ENCODE data around the gene OR6K2. TPM values are rescaled to one million over a fixed set of nuclear protein-coding genes. Genes with fewer than 3 reads are reported as not detected.

Gene OR6K2, protein sequence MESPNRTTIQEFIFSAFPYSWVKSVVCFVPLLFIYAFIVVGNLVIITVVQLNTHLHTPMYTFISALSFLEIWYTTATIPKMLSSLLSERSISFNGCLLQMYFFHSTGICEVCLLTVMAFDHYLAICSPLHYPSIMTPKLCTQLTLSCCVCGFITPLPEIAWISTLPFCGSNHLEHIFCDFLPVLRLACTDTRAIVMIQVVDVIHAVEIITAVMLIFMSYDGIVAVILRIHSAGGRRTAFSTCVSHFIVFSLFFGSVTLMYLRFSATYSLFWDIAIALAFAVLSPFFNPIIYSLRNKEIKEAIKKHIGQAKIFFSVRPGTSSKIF
- not detected in 2 replicates for total RNA-seq (2012; rRNA removed)

DNA sequence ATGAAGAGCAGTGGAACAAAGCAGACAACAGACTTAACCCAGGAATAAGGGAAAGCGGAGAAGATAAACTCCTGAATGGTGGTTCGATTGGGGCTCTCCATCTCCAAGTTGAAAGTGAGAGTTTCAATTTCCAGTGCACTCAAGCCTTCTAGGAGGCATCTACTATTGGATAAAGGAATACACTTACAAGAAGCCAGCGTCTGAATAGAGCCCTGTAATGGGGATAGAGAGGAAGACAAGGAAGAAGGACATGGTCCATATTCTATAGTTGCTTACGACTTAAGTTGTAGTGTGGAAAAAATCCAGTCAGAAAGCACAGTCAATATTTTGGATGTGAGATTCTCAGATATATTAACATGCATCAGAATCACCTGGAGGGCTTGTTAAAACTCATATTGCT, at the start of gene OR6K2:
Gene OR6K2 (minus strand): TSS at position 101 of the 400 bp plus-strand sequence. CDS start 0 bp downstream, at position 101.
- no peaks in the 10 kb centered on the region for H3K36me3 ChIP-seq (ENCODE audit: insufficient read depth, low read length)
- H3K9ac ChIP-seq (ENCODE audit: low read depth, low read length): no peak within 1 kb of the TSS
- H3K9me3 ChIP-seq (replicated peaks; ENCODE audit: low read length): no peaks in the 10 kb centered on the region
- no peaks in the 10 kb centered on the region for H3K27me3 ChIP-seq (ENCODE audit: control insufficient read depth, insufficient read depth, low read length)
- H3K4me3 ChIP-seq (ENCODE audit: low read length): no peak within 1 kb of the TSS
- H3K4me1 ChIP-seq (ENCODE audit: control insufficient read depth, insufficient read depth, low read length): no peaks in the 10 kb centered on the region
- H3K4me2 ChIP-seq (ENCODE audit: low read length): no peak within 1 kb of the TSS

DNA sequence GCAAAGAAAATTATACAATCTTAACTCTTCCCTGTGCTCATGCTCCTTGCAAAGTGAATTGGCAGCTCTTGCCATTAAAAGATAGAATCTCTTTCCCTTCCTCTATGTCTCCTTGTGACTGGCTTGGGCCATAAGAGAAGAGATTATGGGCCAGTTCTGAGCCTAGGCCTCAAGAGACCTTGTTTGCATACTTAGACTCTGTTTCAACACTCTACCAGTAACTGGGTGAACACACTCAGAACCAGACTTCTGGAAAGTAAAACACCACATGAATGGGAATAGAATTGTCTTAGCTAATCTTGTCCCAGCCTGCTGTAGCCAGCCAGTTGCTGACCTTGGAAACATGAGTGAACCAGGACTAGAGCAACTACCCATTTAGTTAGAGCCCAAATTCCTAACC, 35.4 kb upstream of the OR6K2 start:
- Histone ChIP-seq H3K4me1 (ENCODE audit: control insufficient read depth, insufficient read depth, low read length) (no peaks in the 10 kb centered on the region), H3K27me3 (ENCODE audit: control insufficient read depth, insufficient read depth, low read length) (no peaks in the 10 kb centered on the region), H3K9me3 (replicated peaks; ENCODE audit: low read length) (no peaks in the 10 kb centered on the region), H3K36me3 (ENCODE audit: insufficient read depth, low read length) (no peaks in the 10 kb centered on the region), H3K4me2 (ENCODE audit: low read length) (no peak overlapping the region), H3K9ac (ENCODE audit: low read depth, low read length) (no peak overlapping the region), H3K4me3 (ENCODE audit: low read length) (no peak overlapping the region)

DNA sequence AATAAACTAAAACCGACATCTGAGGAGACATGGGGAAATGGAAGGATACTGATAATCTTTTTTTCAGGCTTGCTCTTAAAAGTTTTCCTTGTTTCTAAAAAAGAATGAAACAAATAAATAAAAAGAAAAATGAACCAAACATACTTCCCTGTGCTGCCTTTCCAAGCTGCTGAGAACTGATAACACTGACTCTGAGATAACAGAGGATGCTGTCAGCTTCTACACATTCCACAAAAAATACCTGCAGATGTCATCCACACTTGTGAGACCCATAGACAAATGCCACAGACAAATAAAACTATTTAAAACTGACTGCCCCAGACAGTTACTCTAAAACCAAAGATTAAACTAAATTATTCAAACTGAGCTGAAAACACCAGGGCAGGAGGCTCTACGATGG, 32.1 kb upstream of the OR6K2 start:
- Histone ChIP-seq H3K4me2 (ENCODE audit: low read length) (no peak overlapping the region), H3K4me1 (ENCODE audit: control insufficient read depth, insufficient read depth, low read length) (no peaks in the 10 kb centered on the region), H3K9ac (ENCODE audit: low read depth, low read length) (no peak overlapping the region), H3K4me3 (ENCODE audit: low read length) (no peak overlapping the region), H3K36me3 (ENCODE audit: insufficient read depth, low read length) (no peaks in the 10 kb centered on the region), H3K9me3 (replicated peaks; ENCODE audit: low read length) (no peaks in the 10 kb centered on the region), H3K27me3 (ENCODE audit: control insufficient read depth, insufficient read depth, low read length) (no peaks in the 10 kb centered on the region)

- Histone ChIP-seq H3K4me3 (ENCODE audit: low read length) (no peak overlapping the region), H3K9ac (ENCODE audit: low read depth, low read length) (no peak overlapping the region), H3K27me3 (ENCODE audit: control insufficient read depth, insufficient read depth, low read length) (no peaks in the 10 kb centered on the region), H3K9me3 (replicated peaks; ENCODE audit: low read length) (no peaks in the 10 kb centered on the region), H3K4me1 (ENCODE audit: control insufficient read depth, insufficient read depth, low read length) (no peaks in the 10 kb centered on the region), H3K4me2 (ENCODE audit: low read length) (no peak overlapping the region), H3K36me3 (ENCODE audit: insufficient read depth, low read length) (no peaks in the 10 kb centered on the region)
Measured at GRCh38 chr1:158731707-158732106, 31.3 kb upstream of the OR6K2 start.

DNA sequence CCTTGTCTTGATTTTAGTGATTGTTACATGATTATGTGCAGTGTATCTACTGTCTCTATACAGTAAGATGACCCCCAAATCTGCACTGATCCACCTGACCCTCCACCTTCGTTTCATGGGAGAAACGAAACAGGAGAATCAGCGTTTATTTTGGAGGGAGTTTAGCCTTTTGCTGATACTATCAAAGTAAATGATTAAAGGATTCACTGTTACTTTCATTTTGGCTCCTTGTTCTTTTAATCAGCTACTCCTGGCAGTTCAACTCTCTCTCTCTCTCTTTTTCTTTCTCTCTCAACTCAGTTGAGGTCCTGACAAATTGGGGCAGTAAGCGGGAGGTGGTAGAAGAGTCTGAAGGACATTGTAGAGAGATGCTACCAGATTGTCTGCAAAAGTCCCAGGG, 30.0 kb upstream of the OR6K2 start:
- Histone ChIP-seq H3K4me2 (ENCODE audit: low read length) (no peak overlapping the region), H3K36me3 (ENCODE audit: insufficient read depth, low read length) (no peaks in the 10 kb centered on the region), H3K9me3 (replicated peaks; ENCODE audit: low read length) (no peaks in the 10 kb centered on the region), H3K9ac (ENCODE audit: low read depth, low read length) (no peak overlapping the region), H3K27me3 (ENCODE audit: control insufficient read depth, insufficient read depth, low read length) (no peaks in the 10 kb centered on the region), H3K4me3 (ENCODE audit: low read length) (no peak overlapping the region), H3K4me1 (ENCODE audit: control insufficient read depth, insufficient read depth, low read length) (no peaks in the 10 kb centered on the region)

- H3K36me3 ChIP-seq (ENCODE audit: insufficient read depth, low read length): no peaks in the 10 kb centered on the region
- H3K27me3 ChIP-seq (ENCODE audit: control insufficient read depth, insufficient read depth, low read length): no peaks in the 10 kb centered on the region
- no peak overlapping the region for H3K4me2 ChIP-seq (ENCODE audit: low read length)
- no peaks in the 10 kb centered on the region for H3K4me1 ChIP-seq (ENCODE audit: control insufficient read depth, insufficient read depth, low read length)
- no peaks in the 10 kb centered on the region for H3K9me3 ChIP-seq (replicated peaks; ENCODE audit: low read length)
- no peak overlapping the region for H3K4me3 ChIP-seq (ENCODE audit: low read length)
- no peak overlapping the region for H3K9ac ChIP-seq (ENCODE audit: low read depth, low read length)
Measured at GRCh38 chr1:158728510-158729225, 28.2 kb upstream of the OR6K2 start.

DNA sequence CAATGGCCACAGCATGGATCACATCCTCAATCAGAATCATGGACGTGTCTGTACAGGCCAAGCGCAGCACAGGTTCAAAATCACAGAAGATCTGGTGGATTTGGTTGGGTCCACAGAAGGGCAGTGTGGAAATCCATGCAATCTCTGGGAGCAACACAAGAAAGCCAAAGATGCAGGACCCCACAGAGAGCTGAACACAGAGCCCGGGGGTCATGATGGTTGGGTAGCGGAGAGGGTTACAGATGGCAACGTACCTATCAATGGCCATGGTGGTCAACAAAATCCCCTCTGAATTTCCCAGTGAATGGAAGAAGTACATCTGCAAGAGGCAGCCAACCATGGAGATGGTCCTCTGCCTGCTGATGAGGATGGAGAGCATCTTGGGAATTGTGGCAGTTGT, 24.0 kb upstream of the OR6K2 start:
- no peaks in the 10 kb centered on the region for H3K36me3 ChIP-seq (ENCODE audit: insufficient read depth, low read length)
- H3K9ac ChIP-seq (ENCODE audit: low read depth, low read length): no peak overlapping the region
- no peak overlapping the region for H3K4me2 ChIP-seq (ENCODE audit: low read length)
- no peaks in the 10 kb centered on the region for H3K4me1 ChIP-seq (ENCODE audit: control insufficient read depth, insufficient read depth, low read length)
- H3K4me3 ChIP-seq (ENCODE audit: low read length): no peak overlapping the region
- H3K27me3 ChIP-seq (ENCODE audit: control insufficient read depth, insufficient read depth, low read length): no peaks in the 10 kb centered on the region
- H3K9me3 ChIP-seq (replicated peaks; ENCODE audit: low read length): no peaks in the 10 kb centered on the region

- H3K4me3 ChIP-seq (ENCODE audit: low read length): no peak within 1 kb of the TSS
- no peak within 1 kb of the TSS for H3K9ac ChIP-seq (ENCODE audit: low read depth, low read length)
- H3K9me3 ChIP-seq (replicated peaks; ENCODE audit: low read length): no peaks in the 10 kb centered on the region
- no peaks in the 10 kb centered on the region for H3K4me1 ChIP-seq (ENCODE audit: control insufficient read depth, insufficient read depth, low read length)
- no peaks in the 10 kb centered on the region for H3K36me3 ChIP-seq (ENCODE audit: insufficient read depth, low read length)
- no peaks in the 10 kb centered on the region for H3K27me3 ChIP-seq (ENCODE audit: control insufficient read depth, insufficient read depth, low read length)
- no peak within 1 kb of the TSS for H3K4me2 ChIP-seq (ENCODE audit: low read length)
Measured at GRCh38 chr1:158720620-158721019, 20.2 kb upstream of the OR6K2 start, which contains the start of gene OR6K3. Gene OR6K3 (minus strand): TSS chr1:158720720. CDS start chr1:158718115, 2,605 bp downstream.

DNA sequence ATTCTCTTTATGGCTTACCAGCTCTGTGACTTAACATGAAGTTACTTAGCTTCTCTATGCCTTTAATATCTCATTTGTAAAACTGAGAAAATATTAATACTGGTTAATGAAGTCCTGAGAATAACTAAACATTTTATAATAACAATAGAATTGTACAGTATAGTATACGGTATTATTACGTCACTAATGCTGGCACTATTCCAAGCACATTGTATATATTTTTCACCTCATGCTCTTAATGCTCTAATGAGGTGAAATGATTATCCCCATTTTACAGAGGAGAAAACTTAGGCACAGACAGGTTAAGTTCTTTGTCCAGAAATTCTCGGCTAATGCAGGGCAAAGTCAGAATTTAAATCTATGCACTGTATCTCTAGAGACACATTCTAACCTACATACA, 19.2 kb upstream of the OR6K2 start:
- no peaks in the 10 kb centered on the region for H3K9me3 ChIP-seq (replicated peaks; ENCODE audit: low read length)
- no peaks in the 10 kb centered on the region for H3K36me3 ChIP-seq (ENCODE audit: insufficient read depth, low read length)
- no peaks in the 10 kb centered on the region for H3K27me3 ChIP-seq (ENCODE audit: control insufficient read depth, insufficient read depth, low read length)
- H3K4me1 ChIP-seq (ENCODE audit: control insufficient read depth, insufficient read depth, low read length): no peaks in the 10 kb centered on the region
- no peak overlapping the region for H3K4me3 ChIP-seq (ENCODE audit: low read length)
- H3K9ac ChIP-seq (ENCODE audit: low read depth, low read length): no peak overlapping the region
- H3K4me2 ChIP-seq (ENCODE audit: low read length): no peak overlapping the region

DNA sequence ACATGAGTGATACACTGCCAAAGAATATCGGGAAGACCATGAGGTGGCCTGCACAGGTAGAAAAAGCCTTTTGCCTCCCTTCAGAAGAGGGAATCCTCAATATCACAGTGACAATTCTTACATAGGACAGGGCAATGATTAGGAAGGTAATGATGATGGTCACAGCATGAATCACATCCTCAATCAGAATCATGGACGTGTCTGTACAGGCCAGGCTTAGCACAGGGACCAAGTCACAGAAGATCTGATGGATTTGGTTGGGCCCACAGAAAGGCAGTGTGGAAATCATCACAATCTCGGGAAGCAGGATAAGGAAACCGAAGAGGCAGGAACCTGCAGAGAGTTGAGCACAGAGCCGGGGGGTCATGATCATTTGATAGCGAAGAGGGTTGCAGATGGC, 16.9 kb upstream of the OR6K2 start:
- Histone ChIP-seq H3K4me2 (ENCODE audit: low read length) (no peak overlapping the region), H3K4me1 (ENCODE audit: control insufficient read depth, insufficient read depth, low read length) (no peaks in the 10 kb centered on the region), H3K27me3 (ENCODE audit: control insufficient read depth, insufficient read depth, low read length) (no peaks in the 10 kb centered on the region), H3K9ac (ENCODE audit: low read depth, low read length) (no peak overlapping the region), H3K36me3 (ENCODE audit: insufficient read depth, low read length) (no peaks in the 10 kb centered on the region), H3K9me3 (replicated peaks; ENCODE audit: low read length) (no peaks in the 10 kb centered on the region), H3K4me3 (ENCODE audit: low read length) (no peak overlapping the region)

- H3K4me3 ChIP-seq (ENCODE audit: low read length): no peak overlapping the region
- H3K9me3 ChIP-seq (replicated peaks; ENCODE audit: low read length): no peaks in the 10 kb centered on the region
- H3K36me3 ChIP-seq (ENCODE audit: insufficient read depth, low read length): no peaks in the 10 kb centered on the region
- H3K27me3 ChIP-seq (ENCODE audit: control insufficient read depth, insufficient read depth, low read length): no peaks in the 10 kb centered on the region
- no peak overlapping the region for H3K9ac ChIP-seq (ENCODE audit: low read depth, low read length)
- H3K4me1 ChIP-seq (ENCODE audit: control insufficient read depth, insufficient read depth, low read length): no peaks in the 10 kb centered on the region
- no peak overlapping the region for H3K4me2 ChIP-seq (ENCODE audit: low read length)
Measured at GRCh38 chr1:158716335-158716734, 15.9 kb upstream of the OR6K2 start.

GRCh38 chr1:158714754-158715153, 14.3 kb upstream of the OR6K2 start:
- Histone ChIP-seq H3K9me3 (replicated peaks; ENCODE audit: low read length) (no peaks in the 10 kb centered on the region), H3K4me2 (ENCODE audit: low read length) (no peak overlapping the region)

More at GRCh38 chr1:158714754-158715153, 14.3 kb upstream of the OR6K2 start:
- H3K36me3 ChIP-seq (ENCODE audit: insufficient read depth, low read length): no peaks in the 10 kb centered on the region
- no peaks in the 10 kb centered on the region for H3K4me1 ChIP-seq (ENCODE audit: control insufficient read depth, insufficient read depth, low read length)
- no peaks in the 10 kb centered on the region for H3K27me3 ChIP-seq (ENCODE audit: control insufficient read depth, insufficient read depth, low read length)
- no peak overlapping the region for H3K4me3 ChIP-seq (ENCODE audit: low read length)
- no peak overlapping the region for H3K9ac ChIP-seq (ENCODE audit: low read depth, low read length)
